Hepatocyte (in vitro differentiated cells): ENCODE measurements around the gene SH3PXD2B. TPM values are rescaled to one million over a fixed set of nuclear protein-coding genes. Genes with fewer than 3 reads are reported as not detected.
A peak's percentile ranks its signal among the peaks of the same experiment; 100 is the strongest.

Experiments
- DNase-seq: peaks from one replicate; pipeline ENCODE4 v3.0.0-alpha.2; 2016; ENCODE audit warnings: low spot score
- H2AFZ ChIP-seq: fragments of 200-600 bp; sonication (generic); 2 replicates; pipeline ENCODE4 v1.6.0; 2016; ENCODE audit warnings: antibody characterized with exemption, mild to moderate bottlenecking
- H3K27ac ChIP-seq: fragments of 200-600 bp; sonication (generic); 2 replicates; pipeline ENCODE4 v1.5.1; 2016; ENCODE audit warnings: mild to moderate bottlenecking
- H3K27me3 ChIP-seq: fragments of 200-600 bp; sonication (generic); 2 replicates; pipeline ENCODE4 v1.6.1; 2016
- H3K36me3 ChIP-seq: fragments of 200-600 bp; sonication (generic); replicated peaks from 2 replicates; pipeline ENCODE4 v1.5.1; 2016; ENCODE audit warnings: low read depth; ENCODE audit not compliant: insufficient read depth
- H3K4me1 ChIP-seq: fragments of 200-600 bp; sonication (generic); 2 replicates; pipeline ENCODE4 v1.5.1; 2016; ENCODE audit warnings: mild to moderate bottlenecking, moderate library complexity; ENCODE audit not compliant: insufficient read depth
- H3K4me2 ChIP-seq: fragments of 200-600 bp; sonication (generic); 2 replicates; pipeline ENCODE4 v1.6.0; 2016
- H3K4me3 ChIP-seq: fragments of 200-600 bp; sonication (generic); 2 replicates; pipeline ENCODE4 v1.5.1; 2016; ENCODE audit warnings: mild to moderate bottlenecking
- H3K79me2 ChIP-seq: fragments of 200-600 bp; sonication (generic); 2 replicates; pipeline ENCODE4 v1.6.0; 2017; ENCODE audit warnings: mild to moderate bottlenecking
- H3K9me2 ChIP-seq: fragments of 200-600 bp; sonication (generic); replicated peaks from 2 replicates; pipeline ENCODE4 v1.6.0; 2017; ENCODE audit warnings: mild to moderate bottlenecking; ENCODE audit not compliant: insufficient read depth
- H3K9me3 ChIP-seq: fragments of 200-600 bp; sonication (generic); 2 replicates; pipeline ENCODE4 v1.5.1; 2016; ENCODE audit warnings: low read depth, mild to moderate bottlenecking
- H4K20me1 ChIP-seq: fragments of 200-600 bp; sonication (generic); 2 replicates; pipeline ENCODE4 v1.6.0; 2016; ENCODE audit warnings: mild to moderate bottlenecking; ENCODE audit not compliant: insufficient read depth, poor library complexity, severe bottlenecking
- EZH2 ChIP-seq: fragments of 200-600 bp; sonication (generic); IDR thresholded peaks from 2 replicates; pipeline ENCODE4 v1.6.1; 2016; ENCODE audit warnings: antibody characterized with exemption, mild to moderate bottlenecking, borderline replicate concordance
- EZH2phosphoT487 ChIP-seq: fragments of 200-600 bp; sonication (generic); IDR thresholded peaks from one replicate; pipeline ENCODE4 v1.6.1; 2018; ENCODE audit warnings: antibody characterized with exemption, mild to moderate bottlenecking, low read depth, moderate library complexity; ENCODE audit not compliant: unreplicated experiment, severe bottlenecking
- WGBS: methylation state at CpG from one replicate; pipeline ENCODE4 v1.1.6; 2016; ENCODE audit warnings: low lambda C conversion rate; ENCODE audit errors: missing lambda C conversion rate; 5-methylcytosine and 5-hydroxymethylcytosine counted together
- polyA plus RNA-seq: library from polyadenylated mRNA; unstranded; fragments of >200 nt; fragmentation: Nextera tagmentation; extraction: Ambion mirVana; gene quantifications from 2 replicates; pipeline ENCODE4 v1.2.1, GENCODE V29; 2016
- total RNA-seq: library from RNA; depleted of rRNA; stranded (reverse); fragments of >200 nt; gene quantifications from 2 replicates; pipeline ENCODE4 v1.2.3, GENCODE V29; 2014
- TF ChIP-seq, protein P1 (sequence below): fragments of 200-600 bp; sonication (generic); IDR thresholded peaks from 2 replicates; pipeline ENCODE4 v1.5.1; 2016; ENCODE audit warnings: antibody characterized with exemption, mild to moderate bottlenecking; ENCODE audit not compliant: poor library complexity

The SH3PXD2B gene
- total and polyA plus RNA-seq, 2 experiments from 2014 or later = 27.8 to 28.5 TPM

DNA sequence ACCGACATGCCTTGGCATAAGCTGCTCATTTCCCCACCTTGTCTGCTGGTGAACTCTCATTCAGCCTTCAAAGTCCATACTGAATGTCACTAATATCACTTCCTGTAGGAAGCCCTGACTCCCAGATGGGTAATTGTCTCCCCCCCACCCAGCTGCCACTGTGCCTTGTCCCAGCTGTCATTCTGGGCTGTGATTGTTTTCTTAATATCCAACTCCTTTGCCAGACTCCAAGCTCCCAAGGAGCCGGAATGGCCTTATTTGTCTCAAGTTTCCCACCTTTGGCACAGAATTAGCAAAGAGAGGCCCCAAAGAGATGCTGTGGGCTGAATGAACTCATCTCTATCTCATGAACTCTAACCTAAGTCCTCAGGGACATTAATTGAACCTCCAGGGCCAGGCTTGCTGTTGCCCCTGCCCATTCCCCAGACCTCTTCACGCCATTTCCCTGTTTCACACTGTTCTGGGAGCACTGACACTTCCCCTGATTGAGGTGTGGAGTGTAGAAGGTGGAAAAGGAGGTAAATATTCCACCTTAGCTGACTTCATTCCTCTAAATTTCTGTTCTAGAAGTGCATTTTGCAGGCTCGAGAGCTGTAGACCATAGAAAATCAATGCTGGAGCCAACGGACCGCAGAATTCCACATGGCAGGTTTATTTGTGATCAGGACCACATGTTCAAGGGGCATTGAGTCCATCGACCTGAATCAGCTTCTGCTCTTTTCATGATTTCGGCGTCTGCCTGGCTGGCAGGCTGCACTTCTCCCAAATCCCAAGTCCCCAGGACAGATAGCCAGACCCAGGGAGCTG, 4.9 kb upstream of the SH3PXD2B start:
- H3K36me3 ChIP-seq = no peaks in the 10 kb centered on the region
- no peak for DNase-seq
- H3K27ac ChIP-seq = no peak overlapping the region
- 80% methylated on average over 9 of the region's 9 CpGs for WGBS
- no peak overlapping the region for H2AFZ ChIP-seq
- H3K9me3 ChIP-seq = no peaks in the 10 kb centered on the region
- no peaks in the 10 kb centered on the region for H3K9me2 ChIP-seq
- TF ChIP-seq EZH2phosphoT487 (no peak), EZH2 (no peak)
- TF ChIP-seq, protein P1, sequence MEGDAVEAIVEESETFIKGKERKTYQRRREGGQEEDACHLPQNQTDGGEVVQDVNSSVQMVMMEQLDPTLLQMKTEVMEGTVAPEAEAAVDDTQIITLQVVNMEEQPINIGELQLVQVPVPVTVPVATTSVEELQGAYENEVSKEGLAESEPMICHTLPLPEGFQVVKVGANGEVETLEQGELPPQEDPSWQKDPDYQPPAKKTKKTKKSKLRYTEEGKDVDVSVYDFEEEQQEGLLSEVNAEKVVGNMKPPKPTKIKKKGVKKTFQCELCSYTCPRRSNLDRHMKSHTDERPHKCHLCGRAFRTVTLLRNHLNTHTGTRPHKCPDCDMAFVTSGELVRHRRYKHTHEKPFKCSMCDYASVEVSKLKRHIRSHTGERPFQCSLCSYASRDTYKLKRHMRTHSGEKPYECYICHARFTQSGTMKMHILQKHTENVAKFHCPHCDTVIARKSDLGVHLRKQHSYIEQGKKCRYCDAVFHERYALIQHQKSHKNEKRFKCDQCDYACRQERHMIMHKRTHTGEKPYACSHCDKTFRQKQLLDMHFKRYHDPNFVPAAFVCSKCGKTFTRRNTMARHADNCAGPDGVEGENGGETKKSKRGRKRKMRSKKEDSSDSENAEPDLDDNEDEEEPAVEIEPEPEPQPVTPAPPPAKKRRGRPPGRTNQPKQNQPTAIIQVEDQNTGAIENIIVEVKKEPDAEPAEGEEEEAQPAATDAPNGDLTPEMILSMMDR = no peak
- H3K4me2 ChIP-seq = no peak overlapping the region
- H3K4me3 ChIP-seq = no peak overlapping the region
- no peaks in the 10 kb centered on the region for H3K4me1 ChIP-seq
- H3K27me3 ChIP-seq = no peaks in the 10 kb centered on the region
- no peaks in the 10 kb centered on the region for H4K20me1 ChIP-seq
- H3K79me2 ChIP-seq = no peaks in the 10 kb centered on the region

DNA sequence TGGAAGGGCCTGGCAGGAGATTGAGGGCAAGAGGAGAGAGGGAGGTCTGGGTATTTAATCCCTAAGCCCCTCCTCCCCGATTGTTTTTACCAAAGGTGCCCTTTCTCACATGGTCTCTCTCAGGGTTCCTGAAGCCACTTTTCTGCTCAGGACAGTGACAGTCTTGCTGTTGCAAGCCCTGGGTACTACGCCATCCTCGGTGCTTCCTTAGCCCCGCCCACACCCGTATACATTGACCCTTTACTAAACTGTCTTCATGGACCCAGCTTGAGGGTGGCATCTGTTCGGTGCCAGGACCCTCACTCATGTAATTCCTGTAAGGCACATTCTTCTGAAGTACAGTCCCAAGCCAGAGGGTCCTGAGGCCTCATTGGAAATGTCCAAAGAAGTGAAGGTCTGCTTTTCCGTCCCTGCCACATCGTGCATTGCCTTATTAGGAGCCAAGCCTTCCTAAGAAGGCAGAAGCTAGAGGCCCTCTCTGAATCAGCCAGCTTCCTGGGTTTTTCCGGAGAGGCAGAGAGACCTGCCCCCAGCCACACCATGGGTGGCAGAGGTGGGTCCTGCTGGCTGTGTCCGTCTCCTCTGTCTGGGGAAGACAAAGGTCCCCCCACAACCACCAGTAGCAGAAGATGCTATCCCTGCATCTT, 1.9 kb upstream of the SH3PXD2B start:
- Histone ChIP-seq H4K20me1 (peaks cover under 1% of the 10 kb centered on the region), H2AFZ (peak overlapping the region; percentile 17), H3K79me2 (peaks cover 20% of the 10 kb centered on the region), H3K27ac (peak overlapping the region; percentile 87), H3K4me2 (no peak overlapping the region), H3K27me3 (no peaks in the 10 kb centered on the region), H3K9me2 (no peaks in the 10 kb centered on the region), H3K9me3 (no peaks in the 10 kb centered on the region), H3K4me1 (peaks cover 17% of the 10 kb centered on the region), H3K4me3 (no peak overlapping the region), H3K36me3 (no peaks in the 10 kb centered on the region)
- DNase-seq = no peak
- TF ChIP-seq EZH2 = no peak
- TF ChIP-seq EZH2phosphoT487 = no peak
- TF ChIP-seq, protein P1 = no peak
- WGBS = 74% methylated on average over 10 of the region's 10 CpGs

DNA sequence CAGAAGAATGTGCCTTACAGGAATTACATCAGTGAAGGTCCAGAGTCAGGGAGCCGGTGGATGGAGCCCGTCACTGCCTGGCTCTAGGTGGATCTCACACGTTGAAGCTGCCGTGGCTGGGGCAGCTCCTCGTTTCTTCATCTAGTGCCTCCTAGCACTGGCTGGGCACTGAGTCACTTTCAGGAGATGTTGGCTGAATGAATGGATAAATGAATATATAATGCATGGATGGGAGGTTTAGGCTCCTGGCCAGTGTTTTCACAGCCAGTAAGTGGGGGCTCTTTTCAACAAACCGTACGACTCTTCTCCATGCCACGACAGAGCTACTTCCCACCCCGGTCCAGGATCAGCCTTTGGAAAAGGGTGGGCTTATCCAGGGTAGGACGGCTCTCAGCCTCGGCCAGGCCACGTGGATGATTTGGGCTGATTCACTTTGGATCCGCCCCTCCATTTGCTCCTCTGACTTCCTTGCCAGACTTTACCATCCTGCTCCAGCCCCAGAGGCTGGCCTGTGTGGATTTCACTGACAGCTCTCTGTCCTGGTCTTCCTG, 1.3 kb upstream of the SH3PXD2B start:
- 51% methylated on average over 13 of the region's 13 CpGs for WGBS
- no peaks in the 10 kb centered on the region for H3K9me3 ChIP-seq
- DNase-seq = peak; percentile 47
- H3K4me3 ChIP-seq = no peak overlapping the region
- H3K27me3 ChIP-seq = no peaks in the 10 kb centered on the region
- no peaks in the 10 kb centered on the region for H3K36me3 ChIP-seq
- no peaks in the 10 kb centered on the region for H3K9me2 ChIP-seq
- H3K4me2 ChIP-seq = peak overlapping the region; percentile 74
- TF ChIP-seq, protein P1 = no peak
- peak overlapping the region; percentile 87 for H3K27ac ChIP-seq
- H4K20me1 ChIP-seq = peaks cover 7% of the 10 kb centered on the region
- peaks cover 26% of the 10 kb centered on the region for H3K79me2 ChIP-seq
- no peak overlapping the region for H2AFZ ChIP-seq
- H3K4me1 ChIP-seq = peaks cover 18% of the 10 kb centered on the region
